Activated naive CD4-positive, alpha-beta T cell treated with Interleukin-2 at 50 U/mL for 16 hours (primary cell): Measurements from ENCODE around the gene TESMIN.

Experiments
- DNase-seq: peaks from one replicate; pipeline ENCODE4 v3.0.0-alpha.2; 2020

TESMIN gene

GRCh38 chr11:68707527-68707926, 43.8 kb downstream of the TESMIN start:
- DNase-seq = no peak

- no peak for DNase-seq
These were observed 46.4 kb downstream of the TESMIN start for GRCh38 chr11:68704887-68705286.

- no peak for DNase-seq
These were observed 52.3 kb downstream of the TESMIN start for GRCh38 chr11:68698993-68699392.

- DNase-seq = no peak
These were observed 55.8 kb downstream of the TESMIN start for GRCh38 chr11:68695531-68695930.

- DNase-seq = no peak
These were observed 56.7 kb downstream of the TESMIN start for GRCh38 chr11:68694431-68695297.

- no peak for DNase-seq
These were observed 57.8 kb downstream of the TESMIN start for GRCh38 chr11:68693484-68693882.

GRCh38 chr11:68692871-68693483, 58.3 kb downstream of the TESMIN start:
- no peak for DNase-seq

GRCh38 chr11:68692115-68692514, 59.2 kb downstream of the TESMIN start:
- DNase-seq = no peak

GRCh38 chr11:68691402-68691784, 59.9 kb downstream of the TESMIN start:
- no peak for DNase-seq

GRCh38 chr11:68690671-68691401, 60.5 kb downstream of the TESMIN start:
- peak; percentile 10 for DNase-seq

- no peak for DNase-seq
These were observed 61.3 kb downstream of the TESMIN start for GRCh38 chr11:68689737-68690625.

- DNase-seq = no peak
These were observed 62.4 kb downstream of the TESMIN start for GRCh38 chr11:68688881-68689280.

GRCh38 chr11:68687986-68688385, 63.3 kb downstream of the TESMIN start:
- DNase-seq = no peak

- no peak for DNase-seq
These were observed 64.0 kb downstream of the TESMIN start for GRCh38 chr11:68687311-68687710.

- DNase-seq = no peak
These were observed 64.8 kb downstream of the TESMIN start for GRCh38 chr11:68686486-68686885.

- no peak for DNase-seq
These were observed 65.5 kb downstream of the TESMIN start for GRCh38 chr11:68685656-68686380.

- DNase-seq = no peak
These were observed 66.6 kb downstream of the TESMIN start, which contains the start of gene GAL for GRCh38 chr11:68684385-68685356. TSS of gene GAL (plus strand) at chr11:68684544. CDS start at chr11:68684924, 380 bp downstream.

- no peak for DNase-seq
These were observed 67.6 kb downstream of the TESMIN start for GRCh38 chr11:68683536-68684384.

GRCh38 chr11:68683121-68683520, 68.2 kb downstream of the TESMIN start:
- no peak for DNase-seq

- no peak for DNase-seq
These were observed 68.8 kb downstream of the TESMIN start for GRCh38 chr11:68682531-68682961.
